PC-9 (cell line): ENCODE measurements around the gene LAMC2.

Source experiments
- CTCF ChIP-seq: fragments of 200-600 bp; sonication (generic); conservative IDR thresholded peaks from 2 replicates; pipeline ENCODE4 v1.6.1; 2017; ENCODE audit warnings: mixed run types, antibody characterized with exemption, mild to moderate bottlenecking, moderate library complexity
- EZH2 ChIP-seq: fragments of 200-600 bp; sonication (generic); IDR thresholded peaks from 2 replicates; pipeline ENCODE4 v1.8.0; 2017; ENCODE audit warnings: antibody characterized with exemption, low read depth

GRCh38 chr1:183247931-183248330 is 61.9 kb downstream of the LAMC2 start:
- TF ChIP-seq CTCF (no peak), EZH2 (no peak)
